ENCODE data around the gene ZSCAN29.

Gene ZSCAN29

GRCh38 chr15:43346305-43346704, 24.5 kb downstream of the ZSCAN29 start:
- DNase-seq = no peak

DNA sequence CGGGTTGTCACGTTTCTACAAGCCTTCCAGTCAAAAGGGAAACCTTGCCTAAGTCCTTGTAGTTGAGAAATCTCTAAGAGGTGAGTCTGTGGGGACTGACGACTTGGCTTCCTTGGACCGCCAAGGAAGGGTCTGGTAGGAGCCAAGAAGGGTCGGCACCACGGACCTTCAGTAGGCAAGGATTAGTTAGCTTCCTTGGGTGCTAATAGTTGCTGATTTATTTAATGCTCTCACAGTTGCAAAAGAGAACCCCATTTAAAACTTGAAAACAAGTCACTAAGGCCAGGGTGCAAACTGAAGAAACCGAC, 40.1 kb downstream of the ZSCAN29 start:
- no peak for DNase-seq

DNA sequence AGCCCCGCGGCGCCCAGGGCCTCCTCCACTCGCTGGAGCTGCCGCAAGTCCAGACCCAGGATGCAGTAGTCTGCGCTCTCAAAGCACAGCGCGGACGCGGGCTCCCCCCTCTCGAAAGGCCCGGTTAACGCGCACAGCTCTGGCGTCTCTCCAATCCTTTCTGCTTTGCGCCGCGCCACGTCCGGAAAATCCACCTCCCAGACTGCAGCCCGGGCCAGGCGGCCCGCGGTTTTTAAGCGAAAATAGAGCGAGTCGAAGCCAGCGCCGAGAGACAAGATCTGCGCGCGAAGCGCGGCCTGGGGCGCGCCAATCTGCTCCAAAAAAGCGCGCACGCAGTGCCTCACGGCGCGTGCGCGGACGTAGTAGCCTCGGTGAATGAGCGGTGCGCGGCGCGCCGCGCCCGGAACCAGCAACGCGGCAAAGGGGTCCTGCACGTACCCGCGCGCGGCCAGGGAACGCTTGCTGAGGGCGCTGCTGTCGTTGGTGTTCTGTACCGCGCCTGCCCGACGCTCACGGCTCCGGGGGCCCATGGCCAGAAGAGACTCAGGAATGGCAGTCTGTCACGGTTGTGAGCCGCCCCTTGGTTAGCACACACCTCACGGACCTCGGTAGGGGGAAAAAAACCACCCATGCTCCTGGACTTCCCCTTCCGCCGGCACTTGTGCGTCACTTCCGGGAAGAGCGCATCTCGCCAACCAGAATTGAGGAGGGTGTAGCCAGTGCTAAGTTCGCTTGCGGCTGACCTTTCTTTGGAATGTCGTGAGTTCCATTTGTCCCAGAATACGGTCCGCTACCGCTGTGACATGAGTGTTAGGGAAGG, 40.7 kb downstream of the ZSCAN29 start, which contains the start of gene LCMT2:
Gene LCMT2, minus strand, starts transcription at position 614 of the 820 bp plus-strand sequence. Its CDS starts 84 bp downstream, at position 530.
- DNase-seq = peak; percentile 90 to 92

DNA sequence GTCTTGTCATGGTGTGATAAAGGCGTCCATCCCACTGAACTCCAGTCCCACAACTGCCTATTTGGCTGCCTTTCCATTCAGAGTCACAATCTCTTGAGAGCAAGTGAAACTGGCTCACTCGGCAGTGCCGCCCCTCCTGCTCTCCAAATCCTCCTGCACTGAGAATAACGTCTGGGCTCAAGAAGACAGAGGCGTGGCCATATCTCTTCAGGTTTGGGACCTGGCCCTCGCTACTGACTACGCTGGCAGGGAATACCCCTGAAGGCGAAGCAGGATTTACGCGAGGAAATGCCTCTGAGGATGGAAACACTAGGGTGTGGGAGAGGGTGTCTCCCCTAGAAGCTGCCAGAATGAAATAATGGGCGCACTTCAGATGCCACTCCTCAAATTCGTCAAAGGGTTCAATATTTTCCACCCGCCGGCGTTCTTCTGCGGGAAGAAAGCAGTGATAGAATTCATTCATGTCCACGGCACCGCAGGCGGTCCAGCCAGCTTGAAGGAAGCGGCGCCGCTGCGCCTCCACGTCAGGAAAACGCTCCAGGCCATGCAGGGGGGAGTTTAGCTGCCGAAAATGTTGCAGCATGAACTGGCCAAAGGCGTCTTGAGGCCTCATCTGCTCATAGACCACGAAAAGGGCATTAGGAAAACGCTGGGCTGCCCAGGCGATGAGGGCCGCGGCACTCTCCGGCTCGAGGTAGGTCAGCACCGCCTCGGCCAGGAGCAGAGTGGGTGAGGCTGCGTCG, 41.5 kb downstream of the ZSCAN29 start:
- peak; percentile 19 to 23 for DNase-seq

DNA sequence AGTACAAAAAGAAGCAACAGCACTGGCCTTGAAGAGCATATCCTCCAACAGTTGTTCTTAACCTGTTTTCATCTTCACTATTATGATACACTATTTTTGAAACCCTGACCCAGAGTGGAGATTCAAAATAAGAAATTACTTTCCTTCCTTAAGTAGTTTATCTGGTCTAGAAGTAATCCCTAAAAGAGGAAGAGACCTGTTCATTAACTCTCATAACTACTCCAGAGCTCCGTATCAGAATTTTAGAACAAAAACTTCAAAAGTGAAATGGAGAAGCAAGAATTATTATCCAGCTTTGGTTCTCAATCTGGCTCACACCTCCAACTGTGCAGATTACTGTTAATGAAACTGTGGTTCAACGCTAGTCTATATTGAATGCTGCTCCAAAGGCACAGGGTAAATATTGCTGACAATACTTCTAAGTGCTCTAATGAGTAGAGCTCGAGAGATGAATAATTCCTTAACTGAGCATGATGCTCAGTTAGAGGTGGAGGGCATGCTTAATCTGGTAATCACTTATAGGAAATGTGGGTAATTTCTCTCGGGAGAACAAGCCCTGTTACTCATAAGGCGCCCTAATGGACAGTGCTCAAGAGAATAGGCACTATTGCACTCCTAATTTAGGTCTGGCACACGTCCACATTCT, 45.7 kb downstream of the ZSCAN29 start:
- no peak for DNase-seq

GRCh38 chr15:43318990-43319771, 51.7 kb downstream of the ZSCAN29 start:
- DNase-seq = no peak

DNA sequence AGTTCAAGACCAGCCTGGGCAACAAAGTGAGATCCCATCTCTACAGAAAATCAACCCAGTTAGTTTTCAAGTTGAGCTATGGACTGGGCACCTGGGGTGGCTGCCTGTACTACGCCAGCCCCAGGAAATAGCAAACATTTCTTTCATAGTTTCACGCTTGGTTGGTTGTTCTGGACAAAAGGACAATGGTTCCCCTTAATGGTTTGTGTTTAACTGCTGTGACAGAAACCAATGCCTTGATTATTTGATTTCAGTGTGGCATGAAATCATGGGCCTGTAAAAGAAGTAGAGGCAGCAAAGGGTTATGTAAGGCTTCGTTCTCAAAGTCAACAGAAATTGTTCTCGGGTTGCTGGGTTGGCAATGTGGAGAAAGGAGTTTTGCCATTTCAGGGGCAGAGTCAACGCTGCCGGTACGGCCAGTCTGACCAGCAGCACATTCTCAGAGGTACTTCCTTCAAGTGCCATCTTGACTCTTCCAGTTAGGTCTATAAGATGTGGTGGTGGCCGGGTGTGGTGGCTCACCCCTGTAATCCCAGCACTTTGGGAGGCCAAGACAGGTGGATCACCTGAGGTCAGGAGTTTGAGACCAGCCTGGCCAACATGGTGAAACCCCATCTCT, 53.2 kb downstream of the ZSCAN29 start:
- no peak for DNase-seq

DNA sequence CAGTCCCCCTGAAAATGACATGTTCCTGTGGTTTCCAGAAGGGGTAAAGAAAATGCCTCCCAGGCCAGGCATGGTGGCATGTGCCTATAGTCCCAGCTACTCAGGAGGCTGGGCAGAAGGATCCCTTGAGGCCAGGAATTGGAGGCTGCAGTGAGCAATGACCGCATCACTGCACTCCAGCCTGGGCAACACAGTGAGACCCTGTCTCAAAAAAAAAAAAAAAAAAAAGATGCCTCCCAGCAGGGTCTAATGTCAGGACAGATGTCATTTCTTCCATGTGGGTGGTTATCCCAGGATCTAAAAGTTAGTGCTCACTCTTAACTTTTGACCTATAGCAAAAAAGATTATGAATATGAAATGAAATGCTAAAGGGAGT, 53.9 kb downstream of the ZSCAN29 start:
- no peak for DNase-seq

- no peak for DNase-seq
These were observed 54.5 kb downstream of the ZSCAN29 start for GRCh38 chr15:43316016-43316970.

DNA sequence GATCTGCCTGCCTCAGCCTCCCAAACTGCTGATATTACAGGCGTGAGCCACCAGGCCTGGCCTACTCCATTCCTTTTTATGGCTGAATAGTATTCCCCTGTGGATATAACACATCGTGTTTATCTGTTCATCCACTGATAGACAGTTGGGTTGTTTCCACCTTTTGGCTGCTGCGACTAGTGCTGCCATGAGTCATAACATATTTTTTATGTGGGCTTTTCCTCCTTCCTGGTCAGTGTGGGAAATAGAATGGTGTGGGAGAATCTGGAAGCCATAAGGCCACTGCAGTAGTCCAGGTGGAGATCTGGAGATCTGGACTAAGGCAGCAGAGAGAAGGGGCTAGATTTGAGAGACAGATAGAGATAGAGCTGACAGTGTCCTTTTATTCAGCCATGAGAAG, 56.7 kb downstream of the ZSCAN29 start:
- DNase-seq = no peak

DNA sequence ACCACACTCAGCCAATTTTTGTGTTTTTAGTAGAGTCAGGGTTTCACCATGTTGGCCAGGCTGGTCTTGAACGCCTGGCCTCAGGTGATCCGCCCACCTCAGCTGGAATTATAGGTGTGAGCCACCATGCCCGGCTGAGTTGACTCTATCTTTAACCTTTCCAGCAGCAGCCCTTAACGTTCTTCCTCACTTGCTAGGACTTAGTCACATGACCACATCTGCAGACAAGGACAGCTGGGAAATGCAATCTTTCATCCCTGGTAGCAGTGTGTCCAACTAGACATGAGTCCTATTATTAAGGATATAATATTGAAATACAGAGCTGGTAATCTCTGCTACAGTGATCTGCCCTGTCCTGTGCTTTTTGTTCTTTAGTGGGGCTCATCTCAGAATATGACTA, 58.5 kb downstream of the ZSCAN29 start:
- no peak for DNase-seq

Measured in activated CD4-positive, alpha-beta T cell treated with anti-CD3 and anti-CD28 coated beads, Interleukin-2, amount 50 U/mL, for 48 hours (primary cell).